ENCODE data around the gene SH3RF2.
"Not testable (repeated sequence)": the region's sequence is repeated elsewhere in the genome, so short reads cannot be mapped to it uniquely, and the experiment has no call there.

The SH3RF2 gene

DNA sequence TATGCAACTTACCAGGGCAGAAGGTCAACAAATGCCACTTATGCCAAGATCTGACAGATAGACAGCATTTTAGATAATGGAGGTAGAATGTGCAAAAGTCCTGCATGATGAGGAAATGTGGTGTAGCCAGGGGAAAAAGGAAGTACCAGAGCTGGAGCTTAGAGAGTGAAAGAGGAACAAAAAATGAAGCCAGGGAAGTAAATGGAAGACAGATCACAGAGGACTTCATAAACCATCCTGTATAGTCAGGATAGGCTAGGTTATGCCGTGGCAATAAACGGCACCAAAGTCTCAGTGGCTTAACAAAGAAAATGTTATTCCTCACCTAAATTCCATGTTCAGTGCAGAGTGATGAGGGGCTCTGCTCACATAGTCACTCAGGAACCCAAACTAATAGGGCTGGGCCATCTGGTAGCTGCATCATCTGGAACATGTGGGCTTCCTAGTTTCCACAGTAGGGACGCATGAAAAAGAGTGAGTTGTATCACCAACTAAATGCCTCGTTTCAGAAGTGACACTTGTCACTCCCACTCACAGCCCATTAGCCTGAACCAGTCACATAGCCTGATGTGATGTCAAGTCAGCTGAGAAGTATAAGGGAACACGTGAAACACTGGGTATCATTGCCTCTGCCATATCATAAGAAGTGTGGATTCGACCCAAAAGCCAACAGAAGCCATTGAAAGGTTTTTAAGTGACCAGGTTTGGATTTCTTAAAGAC is 70.3 kb downstream of the SH3RF2 start:
- DNase-seq (ENCODE audit: low spot score) = no peak

DNA sequence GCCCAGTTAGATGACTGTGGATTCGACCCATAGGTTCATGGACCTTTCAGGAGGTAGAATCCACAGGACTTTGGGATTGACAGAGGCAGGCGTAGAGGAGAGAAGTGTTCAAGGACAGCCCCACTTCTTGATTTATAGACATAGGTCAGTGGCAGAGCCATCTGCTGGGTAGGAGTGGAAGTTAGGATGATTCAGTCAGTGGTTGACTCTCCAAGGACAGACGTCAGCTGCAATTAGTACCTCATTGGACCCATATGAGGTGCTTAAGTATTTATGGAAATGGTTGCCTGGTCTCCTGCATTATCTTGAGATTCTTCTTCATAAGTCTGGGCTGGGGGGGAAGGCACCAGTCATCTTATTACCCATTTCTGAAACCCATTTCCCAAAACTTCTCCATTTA is 70.9 kb downstream of the SH3RF2 start:
- peak; percentile 25 for DNase-seq (ENCODE audit: low spot score)

DNA sequence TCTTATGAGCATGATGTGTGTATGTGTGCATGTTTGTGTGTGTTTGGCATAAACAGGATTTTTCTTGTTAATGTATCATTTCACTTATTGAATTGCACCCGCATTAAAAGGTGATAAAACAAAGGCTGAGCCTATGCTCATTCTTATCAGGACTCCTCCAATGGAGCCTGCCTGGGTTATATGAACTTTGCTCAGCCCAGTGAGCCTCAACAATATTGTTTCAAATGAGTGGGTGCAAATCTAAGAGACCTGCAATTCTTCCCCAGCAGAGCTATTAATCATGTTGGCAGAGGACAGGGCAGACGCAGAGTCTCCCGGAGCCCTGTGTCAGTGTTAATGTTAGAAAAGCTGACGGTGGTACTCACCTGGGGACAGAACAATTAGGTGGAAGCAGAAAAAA is 71.6 kb downstream of the SH3RF2 start:
- no peak for DNase-seq (ENCODE audit: low spot score)

DNA sequence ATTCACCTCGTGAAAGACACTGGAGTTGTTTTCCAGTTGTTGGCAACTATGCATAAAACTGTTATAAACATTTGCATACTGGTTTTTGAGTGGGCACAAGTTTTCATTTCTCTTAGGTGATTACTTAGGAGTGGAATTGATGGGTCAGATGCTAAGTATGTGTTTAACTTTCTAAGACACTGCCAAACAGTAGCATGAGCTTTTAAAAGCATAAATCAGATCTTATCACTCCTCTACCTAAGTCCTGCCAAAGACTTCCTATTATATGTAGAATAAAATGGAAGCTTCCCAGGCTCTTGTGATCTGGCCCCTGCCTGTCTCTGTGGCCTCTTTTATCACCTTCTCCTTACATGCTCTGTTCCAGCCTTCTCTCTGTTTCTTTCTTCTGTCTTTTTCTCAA is 72.6 kb downstream of the SH3RF2 start:
- no peak for DNase-seq (ENCODE audit: low spot score)

DNA sequence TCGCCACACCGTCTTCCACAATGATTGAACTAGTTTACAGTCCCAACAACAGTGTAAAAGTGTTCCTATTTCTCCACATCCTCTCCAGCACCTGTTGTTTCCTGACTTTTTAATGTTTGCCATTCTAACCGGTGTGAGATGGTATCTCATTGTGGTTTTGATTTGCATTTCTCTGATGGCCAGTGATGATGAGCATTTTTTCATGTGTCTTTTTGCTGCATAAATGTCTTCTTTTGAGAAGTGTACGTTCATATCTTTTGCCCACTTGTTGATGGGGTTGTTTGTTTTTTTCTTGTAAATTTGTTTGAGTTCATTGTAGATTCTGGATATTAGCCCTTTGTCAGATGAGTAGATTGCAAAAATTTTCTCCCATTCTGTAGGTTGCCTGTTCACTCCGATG is 74.1 kb downstream of the SH3RF2 start:
- DNase-seq (ENCODE audit: low spot score) = not testable (repeated sequence)

DNA sequence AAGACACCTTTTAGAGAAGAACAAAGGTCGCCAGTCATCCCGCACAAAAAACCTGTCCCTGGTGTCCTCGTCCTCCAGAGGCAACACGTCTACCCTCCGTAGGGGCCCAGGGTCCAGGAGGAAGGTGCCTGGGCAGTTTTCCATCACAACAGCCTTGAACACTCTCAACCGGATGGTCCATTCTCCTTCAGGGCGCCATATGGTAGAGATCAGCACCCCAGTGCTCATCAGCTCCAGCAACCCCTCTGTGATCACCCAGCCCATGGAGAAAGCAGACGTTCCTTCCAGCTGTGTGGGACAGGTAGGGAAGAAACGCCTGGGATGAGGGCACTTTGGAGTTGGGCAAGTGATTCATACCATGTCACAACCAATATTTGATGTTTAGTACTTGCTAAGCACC is 77.4 kb downstream of the SH3RF2 start:
- DNase-seq (ENCODE audit: low spot score) = no peak

DNA sequence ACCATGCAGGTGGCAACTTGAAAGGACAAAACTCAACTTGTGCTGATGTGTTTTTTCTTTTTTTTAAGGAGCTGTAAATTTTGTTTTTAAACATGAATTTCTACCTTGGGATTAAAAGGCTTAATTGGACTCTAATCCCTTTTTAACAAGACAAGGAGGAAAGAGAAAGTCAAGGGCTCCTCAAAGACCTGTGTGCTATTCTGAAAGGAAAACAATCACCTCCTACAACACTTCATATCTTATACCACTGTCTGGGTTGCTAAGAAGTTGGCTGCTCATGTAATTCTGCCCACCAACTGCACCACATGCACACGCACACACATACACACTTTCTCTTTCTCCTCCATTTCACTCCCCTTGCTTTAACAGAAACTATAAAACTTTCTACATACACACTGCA is 78.6 kb downstream of the SH3RF2 start:
- DNase-seq (ENCODE audit: low spot score) = no peak

DNA sequence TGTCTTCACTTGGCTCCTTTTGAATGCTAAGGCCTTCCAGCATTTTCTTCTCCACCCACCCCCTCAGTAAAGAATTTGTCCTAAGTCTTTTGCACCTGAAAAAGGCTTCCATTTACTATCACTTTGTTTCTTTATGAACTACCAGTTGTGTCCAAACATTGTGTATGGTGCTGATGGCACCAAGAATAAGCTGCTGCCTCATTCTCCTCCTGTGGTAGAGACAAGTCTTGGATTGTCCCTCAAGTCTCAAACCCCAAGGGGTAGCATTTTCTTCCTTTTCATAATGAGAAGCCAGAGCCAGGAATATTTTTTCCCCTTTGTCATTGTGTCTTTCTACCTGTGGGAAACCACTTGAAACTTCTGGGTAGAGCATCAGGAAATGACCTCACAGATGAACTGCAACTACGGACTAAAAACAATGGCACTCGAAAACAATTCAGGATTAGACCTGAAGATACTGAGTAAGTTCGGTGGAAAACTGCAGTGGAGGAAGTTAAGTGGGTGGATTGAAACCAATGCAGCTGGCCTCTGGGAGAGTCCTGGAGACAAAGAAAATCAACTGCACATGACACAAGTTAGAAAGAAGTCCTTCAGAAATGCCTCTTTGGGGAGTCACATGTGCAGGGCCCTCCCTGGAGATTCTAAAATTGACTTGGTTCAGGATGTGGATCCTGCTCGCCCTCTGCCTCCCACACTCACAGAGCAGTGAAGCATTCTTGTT is 80.5 kb downstream of the SH3RF2 start:
- DNase-seq (ENCODE audit: low spot score) = no peak

DNA sequence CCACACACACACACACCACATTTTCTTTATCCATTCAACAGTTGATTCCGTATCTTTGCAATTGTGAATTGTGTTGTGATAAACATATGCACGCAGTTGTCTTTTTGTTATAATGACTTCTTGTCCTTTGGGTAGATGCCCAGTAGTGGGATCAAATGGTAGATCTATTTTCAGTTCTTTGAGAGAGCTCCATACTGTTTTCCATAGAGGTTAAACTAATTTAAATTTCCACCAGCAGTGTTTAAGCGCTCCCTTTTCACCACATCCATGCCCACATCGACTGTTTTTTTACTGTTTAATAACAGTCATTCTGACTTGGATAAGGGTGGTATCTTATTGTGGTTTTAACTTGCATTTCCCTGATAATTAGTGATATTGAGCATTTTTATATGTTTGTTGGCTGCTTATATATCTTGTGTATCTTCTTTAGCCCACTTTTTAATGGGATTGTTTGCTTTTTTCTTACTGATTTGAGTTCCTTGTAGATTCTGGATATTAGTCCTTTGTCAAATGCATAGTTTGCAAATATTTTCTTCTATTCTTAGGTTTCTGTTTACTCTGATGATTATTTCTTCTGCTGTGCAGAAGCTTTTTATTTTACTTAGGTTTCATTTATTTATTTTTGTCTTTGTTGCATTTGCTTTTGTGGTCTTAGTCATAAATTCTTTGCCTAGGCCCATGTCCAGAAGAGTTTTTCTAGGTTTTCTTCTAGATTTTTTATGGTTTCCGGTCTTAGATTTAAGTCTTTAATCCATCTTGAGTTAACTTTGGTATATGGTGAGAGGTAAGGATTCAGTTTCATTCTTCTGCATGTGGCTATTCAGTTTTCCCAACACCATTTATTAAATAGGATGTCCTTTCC is 82.4 kb downstream of the SH3RF2 start:
- DNase-seq (ENCODE audit: low spot score) = no peak

DNA sequence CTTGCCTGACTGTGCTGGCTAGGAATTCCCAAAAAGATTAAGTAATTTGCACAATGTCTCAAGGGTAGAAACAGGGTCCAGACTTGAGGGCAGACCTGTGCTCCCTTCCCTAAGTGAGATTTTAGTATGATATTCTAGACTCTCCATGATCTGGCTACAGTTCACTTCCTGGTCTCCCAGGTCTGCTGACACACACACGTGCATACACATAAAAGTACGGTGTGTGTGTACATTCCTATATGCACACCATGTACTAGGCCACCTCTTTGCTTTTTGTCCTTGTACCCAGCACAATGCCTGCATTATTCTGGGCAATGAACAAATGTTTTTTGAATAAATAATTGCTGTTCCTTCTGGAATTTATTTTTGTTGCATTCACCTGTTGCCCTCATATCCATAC is 83.7 kb downstream of the SH3RF2 start:
- DNase-seq (ENCODE audit: low spot score) = no peak

DNA sequence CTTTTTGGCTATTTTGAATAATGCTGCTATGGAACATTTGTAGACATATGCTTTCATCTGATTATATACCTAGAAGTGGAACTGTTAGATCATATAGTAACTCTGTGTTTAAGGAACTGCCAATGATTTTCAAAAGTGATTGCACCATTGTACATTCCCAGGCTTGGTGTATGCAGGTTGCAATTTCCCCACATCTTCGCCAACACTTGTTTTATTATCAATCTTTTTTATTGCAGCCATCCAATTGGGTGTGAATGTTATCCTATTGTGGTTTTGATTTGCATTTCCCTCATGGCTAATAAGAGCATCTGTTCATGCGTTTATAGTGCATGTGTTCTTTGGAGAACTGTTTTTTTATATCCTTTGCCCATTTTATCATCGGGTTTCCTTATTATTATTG is 87.7 kb downstream of the SH3RF2 start:
- no peak for DNase-seq (ENCODE audit: low spot score)

DNA sequence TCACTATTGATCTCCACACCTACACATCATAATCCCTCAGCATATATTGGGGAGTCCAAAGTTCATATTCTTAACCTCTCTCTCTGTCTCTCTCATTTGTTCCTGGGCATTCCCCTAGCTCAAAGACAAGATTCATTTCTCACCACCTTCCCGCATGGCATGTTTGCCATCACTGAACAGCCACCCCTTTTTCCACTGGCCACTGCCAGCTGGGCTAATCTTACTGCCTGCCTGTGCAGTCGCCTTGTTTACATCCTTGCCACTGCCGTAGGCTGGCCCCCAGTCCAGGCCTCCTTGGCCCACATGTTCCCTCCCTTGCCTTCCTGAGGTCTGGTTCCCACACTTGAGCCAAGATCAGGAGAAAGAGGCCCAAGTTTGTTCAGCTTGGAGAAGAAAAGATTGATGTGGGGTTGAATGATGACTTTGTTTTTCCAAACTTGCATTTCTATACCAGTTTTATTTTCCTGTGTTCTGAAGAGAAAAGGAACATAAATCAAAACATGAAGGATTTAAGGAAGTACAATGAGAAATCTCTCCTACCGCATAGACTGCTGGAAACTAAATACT is 88.8 kb downstream of the SH3RF2 start:
- DNase-seq (ENCODE audit: low spot score) = no peak

DNA sequence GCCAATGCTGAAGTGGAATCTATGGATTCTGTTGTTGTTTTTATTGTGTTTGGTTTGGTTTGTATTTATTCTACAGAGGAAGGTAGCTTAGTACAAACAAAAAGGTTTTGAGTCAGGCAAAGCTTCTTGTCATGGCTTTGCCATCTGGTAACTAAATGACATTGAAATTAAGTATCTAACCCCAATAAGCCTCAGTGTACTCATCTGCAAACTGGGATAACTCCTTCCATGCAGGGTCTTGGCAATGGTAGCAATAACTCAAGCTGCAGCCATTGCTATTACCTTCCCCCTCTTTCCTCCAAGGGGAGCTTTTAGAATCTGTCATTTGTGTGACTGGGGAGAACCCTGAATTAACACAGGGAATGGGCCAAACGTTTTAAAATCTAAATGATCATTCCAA is 89.3 kb downstream of the SH3RF2 start:
- DNase-seq (ENCODE audit: low spot score) = no peak

DNA sequence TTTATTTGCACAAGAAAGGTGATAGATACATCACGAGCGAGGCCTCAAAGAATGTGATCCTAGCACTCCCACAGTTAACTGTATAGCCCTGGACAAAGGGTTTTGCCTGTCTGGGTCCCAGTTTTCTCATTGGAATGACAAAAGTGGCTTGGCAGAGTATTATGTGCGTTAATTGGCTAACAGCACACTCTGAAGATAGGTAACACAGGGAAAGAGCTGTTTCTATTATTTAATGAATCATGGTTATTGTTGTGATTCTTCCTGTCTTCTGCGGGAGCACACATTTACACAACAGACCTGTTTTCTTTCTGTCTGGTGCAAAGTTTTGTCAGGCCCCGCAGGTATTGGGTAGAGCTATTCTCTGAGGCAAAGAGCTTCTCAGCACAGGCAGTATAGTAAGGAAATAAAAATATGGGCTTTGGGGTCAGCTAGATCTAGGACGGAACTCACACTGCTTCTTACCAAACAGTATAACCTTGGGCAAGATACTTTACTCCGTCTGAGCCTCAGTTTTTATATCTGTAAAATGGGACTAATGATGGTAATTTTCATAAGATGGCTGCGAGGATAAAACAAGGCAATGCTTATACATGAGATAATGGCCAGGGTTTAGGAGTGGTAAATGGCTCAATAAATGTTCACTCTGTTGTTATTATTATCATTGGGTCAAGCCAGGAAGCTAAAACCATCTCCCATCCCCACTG is 90.1 kb downstream of the SH3RF2 start:
- peak; percentile 40 for DNase-seq (ENCODE audit: low spot score)

DNA sequence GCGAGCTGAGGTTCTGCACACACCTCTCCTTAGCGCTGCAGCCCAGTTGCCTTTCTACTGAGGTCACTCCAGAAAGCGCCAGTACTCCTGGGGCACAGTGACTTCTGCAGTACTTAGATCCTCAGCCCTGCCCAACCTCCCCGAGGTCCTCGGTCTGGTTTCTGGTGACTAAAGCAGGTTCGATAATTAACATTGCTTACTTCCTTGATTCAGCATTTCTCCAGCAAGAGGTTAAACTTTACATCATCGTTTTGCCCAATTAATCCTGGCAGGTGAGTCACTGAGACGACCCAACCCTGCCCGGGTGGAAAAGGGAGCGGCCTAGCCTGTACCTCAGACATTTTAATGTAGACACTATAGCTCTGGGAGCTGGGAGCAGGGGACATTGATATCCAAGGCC is 91.4 kb downstream of the SH3RF2 start:
- DNase-seq (ENCODE audit: low spot score) = peak; percentile 55

DNA sequence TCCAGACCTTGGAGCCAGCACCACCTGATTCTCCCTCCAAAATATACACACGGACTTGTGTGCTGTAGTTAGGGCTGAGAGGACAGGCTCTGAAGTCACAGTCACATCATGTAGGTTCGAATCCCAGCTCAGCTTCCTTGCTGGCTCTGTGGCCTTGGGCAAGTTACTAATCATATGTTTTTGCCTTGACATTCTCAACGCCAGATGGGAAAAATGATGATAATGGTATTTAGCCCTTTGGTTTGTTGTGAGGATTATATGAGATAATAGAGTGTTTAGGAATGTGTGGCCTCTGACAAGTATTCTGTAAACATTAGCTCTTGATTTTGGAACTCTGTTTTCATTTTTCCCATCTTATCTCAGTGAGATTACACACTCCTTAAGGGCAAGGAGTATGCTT is 96.5 kb downstream of the SH3RF2 start:
- no peak for DNase-seq (ENCODE audit: low spot score)

DNA sequence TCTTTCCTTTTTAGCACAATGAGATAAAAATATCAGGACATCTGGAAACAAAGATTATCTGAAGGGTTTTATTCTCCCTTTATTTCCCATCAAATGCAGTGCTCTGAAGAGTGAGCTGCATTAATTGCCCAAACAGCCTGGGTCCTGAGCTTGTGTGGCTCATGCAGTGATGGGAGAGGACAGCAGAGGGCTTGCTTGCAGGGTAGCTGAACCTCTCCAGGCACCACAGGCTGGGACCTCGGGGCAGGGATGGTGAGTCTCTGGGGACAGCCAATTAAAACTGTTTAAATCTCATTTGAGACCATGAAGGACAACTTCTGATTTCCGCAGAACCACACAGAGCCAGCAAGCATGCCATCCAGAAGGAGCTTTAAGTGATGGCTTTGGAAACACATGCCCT is 97.7 kb downstream of the SH3RF2 start:
- no peak for DNase-seq (ENCODE audit: low spot score)

DNA sequence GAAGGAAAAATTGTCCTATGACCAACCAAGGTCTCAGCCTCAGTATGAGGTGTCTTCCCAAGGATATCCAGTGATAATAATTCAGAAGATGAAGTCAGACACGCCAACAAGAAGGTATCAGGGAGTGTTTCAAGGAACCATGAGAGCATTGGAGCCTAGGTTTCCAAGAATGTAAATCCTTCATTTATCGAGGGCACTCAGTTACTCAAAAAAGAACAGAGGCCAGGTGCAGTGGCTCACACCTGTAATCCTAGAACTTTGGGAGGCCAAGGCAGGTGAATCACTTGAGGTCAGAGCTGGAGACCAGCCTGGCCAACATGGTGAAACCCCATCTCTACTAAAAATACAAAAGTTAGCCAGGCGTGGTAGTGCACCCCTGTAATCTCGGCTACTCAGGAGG is 98.2 kb downstream of the SH3RF2 start:
- DNase-seq (ENCODE audit: low spot score) = no peak

DNA sequence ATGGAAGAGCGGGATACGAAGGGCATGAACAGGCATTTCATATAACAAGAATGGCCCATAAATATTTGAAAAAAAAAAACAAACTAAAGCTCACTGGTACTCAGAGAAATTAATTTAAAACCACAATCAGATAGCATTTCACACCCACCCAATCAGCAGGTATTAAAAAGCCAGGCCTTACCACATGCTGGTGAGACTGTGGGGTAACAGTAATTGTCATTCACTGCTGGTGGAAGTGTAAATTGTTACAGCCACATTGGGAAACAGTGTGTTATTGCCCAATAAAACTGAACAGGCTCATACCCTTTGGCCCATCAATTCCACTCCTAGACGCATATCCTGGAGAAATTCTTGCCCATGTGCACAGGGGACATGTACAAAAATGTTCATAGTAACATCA is 103.0 kb downstream of the SH3RF2 start:
- no peak for DNase-seq (ENCODE audit: low spot score)

DNA sequence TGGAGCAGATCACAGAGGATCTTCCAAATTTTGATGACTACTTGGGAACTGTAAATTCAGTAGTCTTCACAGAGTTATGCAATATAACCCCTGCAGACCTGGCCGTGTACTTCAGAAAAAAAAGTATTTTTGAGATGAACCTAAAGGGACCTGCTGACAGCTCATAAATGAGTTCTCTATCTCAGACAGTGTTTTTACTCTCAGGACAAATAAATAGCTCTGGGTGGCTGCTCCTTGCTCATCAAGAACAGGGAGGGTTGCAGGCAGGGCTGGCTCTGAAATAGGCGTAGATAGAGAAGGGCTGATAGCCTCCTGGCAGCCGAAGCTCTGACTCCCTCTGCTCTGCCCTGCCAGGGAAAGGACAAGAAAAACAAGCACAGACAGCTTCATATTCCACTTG is 104.1 kb downstream of the SH3RF2 start:
- DNase-seq (ENCODE audit: low spot score) = no peak

DNA sequence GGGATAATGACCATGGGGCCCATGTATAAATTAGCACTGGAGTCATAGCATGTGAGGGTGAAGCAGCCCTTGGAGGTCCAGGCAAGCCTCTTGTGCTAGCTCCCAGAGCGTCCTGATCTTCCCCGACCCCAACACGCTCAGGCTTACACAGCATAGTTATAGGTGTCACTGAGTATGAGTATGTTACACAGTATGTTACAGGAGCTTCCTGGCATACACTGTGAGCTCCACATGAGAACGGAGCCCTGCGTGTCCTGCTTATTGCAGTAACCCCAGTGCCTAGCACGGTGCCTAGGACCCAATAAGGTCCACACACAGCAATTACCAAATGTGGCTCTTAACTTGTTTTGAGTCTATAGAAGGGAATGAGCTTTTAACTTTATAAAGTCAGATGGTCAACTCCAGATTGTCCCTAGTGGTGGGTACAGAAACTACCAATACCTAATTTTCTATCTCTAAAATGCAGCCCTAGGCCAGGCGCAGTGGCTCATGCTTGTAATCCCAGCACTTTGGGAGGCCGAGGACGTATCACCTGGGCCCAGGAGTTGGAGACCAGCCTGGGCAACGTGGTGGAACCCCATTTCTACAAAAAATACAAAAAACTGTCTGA is 104.9 kb downstream of the SH3RF2 start:
- DNase-seq (ENCODE audit: low spot score) = peak; percentile 37
